Ishikawa (cell line): ENCODE data around the gene RPTOR.

ENCODE experiments used
- CEBPB ChIP-seq: IDR thresholded peaks from 2 replicates; pipeline ENCODE4 v1.6.1; 2012
- CREB1 ChIP-seq: IDR thresholded peaks from 2 replicates; pipeline ENCODE4 v1.6.1; 2012; ENCODE audit warnings: low read depth
- EGR1 ChIP-seq: IDR thresholded peaks from 2 replicates; pipeline ENCODE4 v1.6.1; 2012
- EP300 ChIP-seq: IDR thresholded peaks from 2 replicates; pipeline ENCODE4 v1.6.1; 2012; ENCODE audit warnings: borderline replicate concordance
- FOXM1 ChIP-seq: IDR thresholded peaks from 2 replicates; pipeline ENCODE4 v1.6.1; 2012; ENCODE audit warnings: low read depth, borderline replicate concordance
- NFIC ChIP-seq: IDR thresholded peaks from 2 replicates; pipeline ENCODE4 v1.6.1; 2012
- RAD21 ChIP-seq: IDR thresholded peaks from 2 replicates; pipeline ENCODE4 v1.6.1; 2012; ENCODE audit warnings: low read depth
- TAF1 ChIP-seq: IDR thresholded peaks from 2 replicates; pipeline ENCODE4 v1.6.1; 2012; ENCODE audit warnings: low read depth, mild to moderate bottlenecking
- TCF12 ChIP-seq: IDR thresholded peaks from 2 replicates; pipeline ENCODE4 v1.6.1; 2012; ENCODE audit warnings: low read depth
- TEAD4 ChIP-seq: IDR thresholded peaks from 2 replicates; pipeline ENCODE4 v1.6.1; 2012
- YY1 ChIP-seq: IDR thresholded peaks from 2 replicates; pipeline ENCODE4 v1.6.1; 2012; ENCODE audit warnings: low read depth
- ZBTB7A ChIP-seq: IDR thresholded peaks from 2 replicates; pipeline ENCODE4 v1.6.1; 2012; ENCODE audit warnings: low read depth
- TF ChIP-seq, protein P1 (sequence below): IDR thresholded peaks from 2 replicates; pipeline ENCODE4 v1.6.1; 2012
- TF ChIP-seq, protein P2 (sequence below): IDR thresholded peaks from 2 replicates; pipeline ENCODE4 v1.6.1; 2012; ENCODE audit warnings: low read depth, mild to moderate bottlenecking
- TF ChIP-seq, protein P3 (sequence below): IDR thresholded peaks from 2 replicates; pipeline ENCODE4 v1.6.1; 2012

Gene RPTOR

DNA sequence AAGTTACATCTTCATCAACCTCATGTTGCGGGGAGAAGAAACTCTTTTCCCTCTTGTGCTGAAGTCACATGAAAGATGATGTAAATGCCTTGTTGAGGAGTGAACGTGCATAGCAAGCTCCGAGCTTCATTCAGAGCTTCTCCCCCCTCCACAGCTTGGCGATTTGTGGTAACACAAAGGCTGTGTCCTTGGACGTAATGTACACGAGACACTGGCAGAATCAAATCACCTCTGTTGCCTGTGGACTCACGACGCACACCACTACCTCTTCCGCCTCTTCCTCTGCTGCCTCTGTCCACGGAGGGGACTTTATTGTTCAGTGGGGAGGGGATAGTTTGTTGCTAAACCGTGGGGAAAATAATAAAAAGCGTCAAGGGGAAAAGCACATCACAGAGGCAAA lies 392.1 kb downstream of the RPTOR start:
- no peak for TF ChIP-seq FOXM1
- TF ChIP-seq EGR1: no peak
- no peak for TF ChIP-seq TEAD4
- TF ChIP-seq EP300: no peak

DNA sequence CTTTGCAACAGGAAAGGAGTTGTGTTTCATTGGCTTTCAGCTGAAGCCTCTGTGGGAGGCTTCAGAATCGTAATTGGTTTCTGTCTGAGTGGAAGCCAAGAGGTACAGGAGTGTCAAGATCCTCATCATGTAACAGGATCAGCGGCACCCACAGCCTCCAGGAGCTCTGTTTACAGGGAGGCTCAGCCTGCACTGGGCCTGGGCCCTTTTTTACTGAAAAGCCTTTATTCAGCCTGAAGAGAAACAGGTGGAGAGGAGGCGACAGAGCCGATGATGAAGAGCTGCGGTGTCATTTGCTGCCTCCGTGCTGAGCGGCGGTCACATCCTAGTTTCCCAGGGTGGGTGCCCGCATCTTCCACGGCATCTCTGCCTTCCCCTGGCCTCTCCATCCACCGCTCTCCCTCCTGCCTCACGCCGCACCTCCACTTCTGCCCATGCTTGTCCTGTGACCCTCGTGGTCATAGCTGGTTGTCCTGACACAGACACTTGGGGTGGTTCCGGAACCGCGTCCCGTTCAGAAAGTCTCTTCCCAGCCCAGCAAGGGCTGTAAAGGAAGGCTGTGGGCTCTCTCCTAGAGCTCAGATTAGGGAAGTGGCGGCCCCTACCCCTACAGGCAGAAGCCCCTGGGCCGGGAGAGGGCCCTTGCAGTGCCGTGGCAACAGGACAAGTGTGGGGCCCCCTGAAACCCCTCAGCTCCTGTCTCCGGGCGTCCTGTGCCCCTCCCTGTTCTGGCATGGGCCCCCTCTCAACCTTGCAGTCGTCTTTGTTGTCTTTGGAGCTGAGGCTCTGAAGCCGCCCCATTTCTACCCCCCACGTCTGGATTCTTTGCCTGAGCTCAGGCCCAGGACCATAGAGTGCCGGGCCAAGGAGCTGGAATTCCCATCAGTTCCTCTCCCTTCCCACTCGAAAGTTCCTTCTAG lies 393.1 kb downstream of the RPTOR start:
- no peak for TF ChIP-seq TEAD4
- no peak for TF ChIP-seq CEBPB
- TF ChIP-seq, protein P1, sequence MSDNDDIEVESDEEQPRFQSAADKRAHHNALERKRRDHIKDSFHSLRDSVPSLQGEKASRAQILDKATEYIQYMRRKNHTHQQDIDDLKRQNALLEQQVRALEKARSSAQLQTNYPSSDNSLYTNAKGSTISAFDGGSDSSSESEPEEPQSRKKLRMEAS: no peak
- TF ChIP-seq ZBTB7A: no peak
- no peak for TF ChIP-seq YY1
- no peak for TF ChIP-seq TCF12
- TF ChIP-seq NFIC: no peak
- TF ChIP-seq EP300: no peak
- no peak for TF ChIP-seq TAF1
- TF ChIP-seq RAD21: no peak
- TF ChIP-seq EGR1: no peak
- TF ChIP-seq CREB1: no peak
- TF ChIP-seq, protein P2, sequence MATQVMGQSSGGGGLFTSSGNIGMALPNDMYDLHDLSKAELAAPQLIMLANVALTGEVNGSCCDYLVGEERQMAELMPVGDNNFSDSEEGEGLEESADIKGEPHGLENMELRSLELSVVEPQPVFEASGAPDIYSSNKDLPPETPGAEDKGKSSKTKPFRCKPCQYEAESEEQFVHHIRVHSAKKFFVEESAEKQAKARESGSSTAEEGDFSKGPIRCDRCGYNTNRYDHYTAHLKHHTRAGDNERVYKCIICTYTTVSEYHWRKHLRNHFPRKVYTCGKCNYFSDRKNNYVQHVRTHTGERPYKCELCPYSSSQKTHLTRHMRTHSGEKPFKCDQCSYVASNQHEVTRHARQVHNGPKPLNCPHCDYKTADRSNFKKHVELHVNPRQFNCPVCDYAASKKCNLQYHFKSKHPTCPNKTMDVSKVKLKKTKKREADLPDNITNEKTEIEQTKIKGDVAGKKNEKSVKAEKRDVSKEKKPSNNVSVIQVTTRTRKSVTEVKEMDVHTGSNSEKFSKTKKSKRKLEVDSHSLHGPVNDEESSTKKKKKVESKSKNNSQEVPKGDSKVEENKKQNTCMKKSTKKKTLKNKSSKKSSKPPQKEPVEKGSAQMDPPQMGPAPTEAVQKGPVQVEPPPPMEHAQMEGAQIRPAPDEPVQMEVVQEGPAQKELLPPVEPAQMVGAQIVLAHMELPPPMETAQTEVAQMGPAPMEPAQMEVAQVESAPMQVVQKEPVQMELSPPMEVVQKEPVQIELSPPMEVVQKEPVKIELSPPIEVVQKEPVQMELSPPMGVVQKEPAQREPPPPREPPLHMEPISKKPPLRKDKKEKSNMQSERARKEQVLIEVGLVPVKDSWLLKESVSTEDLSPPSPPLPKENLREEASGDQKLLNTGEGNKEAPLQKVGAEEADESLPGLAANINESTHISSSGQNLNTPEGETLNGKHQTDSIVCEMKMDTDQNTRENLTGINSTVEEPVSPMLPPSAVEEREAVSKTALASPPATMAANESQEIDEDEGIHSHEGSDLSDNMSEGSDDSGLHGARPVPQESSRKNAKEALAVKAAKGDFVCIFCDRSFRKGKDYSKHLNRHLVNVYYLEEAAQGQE: no peak
- TF ChIP-seq FOXM1: no peak
- TF ChIP-seq, protein P3, sequence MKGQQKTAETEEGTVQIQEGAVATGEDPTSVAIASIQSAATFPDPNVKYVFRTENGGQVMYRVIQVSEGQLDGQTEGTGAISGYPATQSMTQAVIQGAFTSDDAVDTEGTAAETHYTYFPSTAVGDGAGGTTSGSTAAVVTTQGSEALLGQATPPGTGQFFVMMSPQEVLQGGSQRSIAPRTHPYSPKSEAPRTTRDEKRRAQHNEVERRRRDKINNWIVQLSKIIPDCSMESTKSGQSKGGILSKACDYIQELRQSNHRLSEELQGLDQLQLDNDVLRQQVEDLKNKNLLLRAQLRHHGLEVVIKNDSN: no peak

DNA sequence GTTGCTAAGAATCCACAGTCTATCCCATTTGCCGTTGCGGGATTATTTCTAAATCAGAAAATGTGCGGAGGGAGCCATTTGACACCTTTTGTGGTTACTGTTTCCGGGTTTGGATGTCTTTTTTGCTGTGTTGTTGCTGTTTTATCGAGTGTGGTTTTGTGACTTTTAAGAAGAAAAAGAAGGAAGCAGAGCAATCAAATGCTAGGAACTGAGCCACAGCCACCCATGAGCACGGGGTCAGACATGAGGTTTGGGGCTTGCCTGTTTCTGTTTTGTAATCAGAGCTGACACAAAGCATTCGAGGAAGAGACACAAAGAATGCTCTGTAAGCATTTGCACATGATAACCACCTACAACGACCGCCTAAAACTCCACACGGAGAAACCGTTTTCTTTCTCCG lies 393.9 kb downstream of the RPTOR start:
- TF ChIP-seq NFIC: no peak
- no peak for TF ChIP-seq RAD21
- TF ChIP-seq, protein P2: no peak
- TF ChIP-seq TAF1: no peak
- TF ChIP-seq FOXM1: no peak
- no peak for TF ChIP-seq ZBTB7A
- no peak for TF ChIP-seq TEAD4
- no peak for TF ChIP-seq TCF12
- no peak for TF ChIP-seq CEBPB
- TF ChIP-seq YY1: no peak

DNA sequence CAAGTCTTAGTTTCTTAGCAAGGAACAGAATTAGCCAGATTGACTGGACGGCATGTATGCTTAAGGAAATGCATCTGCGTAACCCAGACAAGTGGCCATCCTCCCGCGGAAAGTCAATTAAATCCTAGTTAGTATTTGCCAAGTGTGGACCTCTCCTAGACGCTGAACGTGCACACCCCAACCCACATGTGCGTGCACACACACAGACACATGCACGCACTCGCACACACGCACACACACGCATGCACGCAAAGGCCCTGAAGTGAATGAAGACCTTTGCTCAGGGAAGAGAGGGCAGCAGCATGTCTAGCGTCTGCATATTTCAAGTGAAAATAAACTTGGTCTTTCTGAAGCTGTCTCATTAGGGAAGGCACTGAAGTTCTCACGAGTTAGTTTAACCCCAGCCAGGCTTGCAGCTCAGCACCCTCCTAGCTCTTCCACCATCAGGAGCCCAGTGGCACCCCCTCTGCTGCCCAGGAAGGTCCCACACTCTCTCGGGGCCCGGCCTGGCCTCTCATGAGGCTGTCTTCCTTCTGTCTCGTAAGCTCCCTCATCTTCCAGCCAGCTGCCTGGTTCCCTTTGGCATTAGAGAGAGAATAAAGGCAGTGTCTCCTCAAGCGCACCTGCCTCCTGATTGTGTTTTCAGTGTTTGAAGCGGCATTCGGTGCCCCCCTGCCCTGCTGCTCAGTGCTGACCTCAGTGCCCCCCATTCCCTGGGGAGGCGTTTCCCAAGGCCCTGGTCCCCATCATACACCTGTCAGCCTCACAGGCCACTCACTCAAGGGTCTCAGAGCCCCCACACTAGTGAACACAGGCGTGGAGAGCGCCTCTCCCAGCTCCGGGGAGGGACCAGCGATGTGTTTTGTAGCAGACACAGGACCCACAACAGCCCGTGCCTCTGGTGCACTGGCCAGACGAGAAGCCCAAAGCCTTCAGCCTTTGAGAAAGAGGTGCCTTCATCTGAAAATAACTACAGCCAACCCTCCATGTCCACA lies 394.8 kb downstream of the RPTOR start:
- no peak for TF ChIP-seq NFIC
- TF ChIP-seq TCF12: no peak
- no peak for TF ChIP-seq CEBPB
- TF ChIP-seq, protein P2: no peak
- no peak for TF ChIP-seq TEAD4
- no peak for TF ChIP-seq TAF1
- TF ChIP-seq, protein P3: no peak
- TF ChIP-seq EP300: no peak
- TF ChIP-seq CREB1: no peak
- no peak for TF ChIP-seq EGR1
- TF ChIP-seq ZBTB7A: no peak
- TF ChIP-seq RAD21: no peak
- no peak for TF ChIP-seq YY1
- no peak for TF ChIP-seq FOXM1
- TF ChIP-seq, protein P1: no peak
